ENCODE measurements around the gene SCAF1. TPM values are rescaled to one million over a fixed set of nuclear protein-coding genes. Genes with fewer than 3 reads are reported as not detected.

SCAF1 gene
- total and polyA plus RNA-seq, 2 donors (not counting 1 experiment from before 2014, with no cell fraction given): 17.1 to 68.3 TPM

GRCh38 chr19:49691243-49692146 lies 49.5 kb downstream of the SCAF1 start:
- no peak for TF ChIP-seq EZH2 (IDR thresholded peaks at IDR 0.05; ENCODE audit: borderline replicate concordance, insufficient read depth, low read depth, low read length, poor library complexity, severe bottlenecking)
- H3K27me3 ChIP-seq (replicated peaks in 1 of 4; ENCODE audit: control extremely low read depth in 1 of 4, control insufficient read depth in 3 of 4, insufficient read depth in 4 of 4, low read length in 3 of 4): peaks cover 0 to 33% (median 14%) of the 10 kb centered on the region in 4 experiments
- H3K9me3 ChIP-seq (ENCODE audit: control extremely low read depth in 1 of 3, control insufficient read depth in 2 of 3, insufficient read depth in 1 of 3, low read length in 2 of 3): peaks cover 0 to 8% (median 0%) of the 10 kb centered on the region in 3 donors
- Mint-ChIP-seq H3K27me3 (peaks cover 31% of the 10 kb centered on the region), H3K9me3 (ENCODE audit: insufficient read depth) (no peaks in the 10 kb centered on the region), H3K4me3 (peak overlapping the region; percentile 89), H3K27ac (peak overlapping the region; percentile 54), H3K4me1 (peaks cover 22% of the 10 kb centered on the region)
- ATAC-seq (ENCODE audit: low read depth) (peak; percentile 26), DNase-seq (peak; percentile 56)
- no peaks in the 10 kb centered on the region for H3K79me2 ChIP-seq (ENCODE audit: control insufficient read depth, insufficient read depth, low read length)
- peaks cover 25% of the 10 kb centered on the region in 2 donors for H3K4me1 ChIP-seq (ENCODE audit: control insufficient read depth in 2 of 2, insufficient read depth in 2 of 2, low read length in 2 of 2)
- H3K4me3 ChIP-seq (ENCODE audit: control extremely low read depth in 1 of 5, extremely low read depth in 1 of 5, insufficient read depth in 1 of 5, low read depth in 2 of 5, low read length in 4 of 5): peak overlapping the region in 4 of 5 experiments; percentile 42 to 58 (median 46)
- H2AFZ ChIP-seq (ENCODE audit: insufficient read depth, low read depth, low read length, poor library complexity, severe bottlenecking): peak overlapping the region; percentile 76
- H3K9ac ChIP-seq (ENCODE audit: low read length): peak overlapping the region; percentile 62
- intact Hi-C loops (cut with micrococcal nuclease): no loop called here
- peaks cover 23% of the 10 kb centered on the region for H4K20me1 ChIP-seq (ENCODE audit: control insufficient read depth, insufficient read depth, low read length, poor library complexity, severe bottlenecking)
- 30% methylated on average over 29 of the region's 39 CpGs for WGBS (ENCODE audit: insufficient coverage)
- peaks cover 0 to 13% of the 10 kb centered on the region in 2 experiments for H3K36me3 ChIP-seq (replicated peaks in 1 of 2; ENCODE audit: control extremely low read depth in 1 of 2, control insufficient read depth in 1 of 2, extremely low read depth in 1 of 2, insufficient read depth in 2 of 2, low read length in 1 of 2)
- peak overlapping the region; percentile 87 for H3K4me2 ChIP-seq (replicated peaks; ENCODE audit: low read depth, low read length, poor library complexity, severe bottlenecking)
- no peak overlapping the region for H3K27ac ChIP-seq (ENCODE audit: low read length in 2 of 2)
- POLR2A ChIA-PET: interaction anchor here (0.6 to 0.7 kb wide), 3 partner anchors 9 to 833 kb away, joined by 3 to 12 read pairs (median 4); no protein-coding TSS in a partner anchor
- CTCF ChIA-PET: interaction anchor here (1.7 kb wide), 1 partner anchor 10 kb away, joined by 6 read pairs; no protein-coding TSS in a partner anchor

- CTCF ChIA-PET: no interaction called here
- Mint-ChIP-seq H3K27me3 (peaks cover 31% of the 10 kb centered on the region), H3K9me3 (ENCODE audit: insufficient read depth) (no peaks in the 10 kb centered on the region), H3K27ac (no peak overlapping the region), H3K4me1 (peaks cover 22% of the 10 kb centered on the region), H3K4me3 (peak overlapping the region; percentile 33)
- Histone ChIP-seq H4K20me1 (ENCODE audit: control insufficient read depth, insufficient read depth, low read length, poor library complexity, severe bottlenecking) (peaks cover 23% of the 10 kb centered on the region), H2AFZ (ENCODE audit: insufficient read depth, low read depth, low read length, poor library complexity, severe bottlenecking) (no peak overlapping the region), H3K79me2 (ENCODE audit: control insufficient read depth, insufficient read depth, low read length) (no peaks in the 10 kb centered on the region), H3K27me3 (replicated peaks in 1 of 4; ENCODE audit: control extremely low read depth in 1 of 4, control insufficient read depth in 3 of 4, insufficient read depth in 4 of 4, low read length in 3 of 4) (peaks cover 0 to 33% (median 14%) of the 10 kb centered on the region in 4 experiments), H3K4me3 (ENCODE audit: control extremely low read depth in 1 of 5, extremely low read depth in 1 of 5, insufficient read depth in 1 of 5, low read depth in 2 of 5, low read length in 4 of 5) (no peak overlapping the region), H3K9ac (ENCODE audit: low read length) (no peak overlapping the region), H3K9me3 (ENCODE audit: control extremely low read depth in 1 of 3, control insufficient read depth in 2 of 3, insufficient read depth in 1 of 3, low read length in 2 of 3) (peaks cover 0 to 8% (median 0%) of the 10 kb centered on the region in 3 donors), H3K36me3 (replicated peaks in 1 of 2; ENCODE audit: control extremely low read depth in 1 of 2, control insufficient read depth in 1 of 2, extremely low read depth in 1 of 2, insufficient read depth in 2 of 2, low read length in 1 of 2) (peaks cover 0 to 10% of the 10 kb centered on the region in 2 experiments), H3K4me1 (ENCODE audit: control insufficient read depth in 2 of 2, insufficient read depth in 2 of 2, low read length in 2 of 2) (peaks cover 25% of the 10 kb centered on the region in 2 donors), H3K4me2 (replicated peaks; ENCODE audit: low read depth, low read length, poor library complexity, severe bottlenecking) (no peak overlapping the region), H3K27ac (ENCODE audit: low read length in 2 of 2) (no peak overlapping the region)
- no peak for TF ChIP-seq CTCF (IDR thresholded peaks at IDR 0.05)
- no peak for TF ChIP-seq EZH2 (IDR thresholded peaks at IDR 0.05; ENCODE audit: borderline replicate concordance, insufficient read depth, low read depth, low read length, poor library complexity, severe bottlenecking)
- no peak for ATAC-seq (ENCODE audit: low read depth)
- no peak for DNase-seq
- 90% methylated on average over 16 of the region's 16 CpGs for WGBS (ENCODE audit: insufficient coverage)
- POLR2A ChIA-PET: interaction anchor here (0.7 kb wide), 1 partner anchor 188 kb away, joined by 12 read pairs; no protein-coding TSS in a partner anchor
- intact Hi-C loops (cut with micrococcal nuclease): no loop called here
Observed at GRCh38 chr19:49692147-49692506, 50.1 kb downstream of the SCAF1 start.
